K562 (cell line): ENCODE results near the gene UNC5B. TPM values are rescaled to one million over a fixed set of nuclear protein-coding genes. Genes with fewer than 3 reads are reported as not detected.
A peak's percentile ranks its signal among the peaks of the same experiment; 100 is the strongest.

Source experiments
- ARNT ChIP-seq, 2 experiments: fragments of 450-650 bp; IDR thresholded peaks; 2 replicates each; pipeline ENCODE4 v1.6.1; 2016; ENCODE audit warnings: mild to moderate bottlenecking in 1 of 2
- ATF1 ChIP-seq, 2 experiments: fragments of 450-650 bp in 1 of 2; IDR thresholded peaks; 2 replicates each; pipeline ENCODE4 v1.6.1; 2016; ENCODE audit warnings: missing compliant biosample characterization in 1 of 2, missing genetic modification characterization in 1 of 2
- CTBP1 ChIP-seq: fragments of 450-650 bp; IDR thresholded peaks from 2 replicates; pipeline ENCODE4 v1.6.1; 2016; ENCODE audit warnings: borderline replicate concordance
- KDM1A ChIP-seq, 2 experiments: fragments of 450-650 bp; IDR thresholded peaks; 2 replicates each; pipeline ENCODE4 v1.6.1; 2016; ENCODE audit warnings: mild to moderate bottlenecking in 2 of 2
- MYBL2 ChIP-seq, 2 experiments: fragments of 450-650 bp in 1 of 2; sonication (generic) in 1 of 2; formaldehyde crosslinking in 1 of 2; IDR thresholded peaks; 2 replicates each; pipeline versions ENCODE4 v1.6.1 to v1.8.1; 2017 to 2022; ENCODE audit warnings: borderline replicate concordance in 1 of 2, inconsistent platforms in 1 of 2, low read depth in 1 of 2, mild to moderate bottlenecking in 1 of 2, missing genetic modification reagents in 1 of 2, moderate library complexity in 1 of 2
- NFXL1 ChIP-seq: fragments of 450-650 bp; formaldehyde crosslinking; IDR thresholded peaks from 2 replicates; pipeline ENCODE4 v1.4.0; 2021; ENCODE audit warnings: mild to moderate bottlenecking
- NR2C2 ChIP-seq, 2 experiments: fragments of 200-800 bp in 1 of 2; sonication (Bioruptor generic) in 1 of 2; sonication (generic) in 1 of 2; formaldehyde crosslinking in 1 of 2; IDR thresholded peaks; 2 replicates each; pipeline versions ENCODE4 v1.6.1 to v1.8.0; 2016 to 2022; ENCODE audit warnings: mild to moderate bottlenecking in 1 of 2, missing compliant biosample characterization in 1 of 2, missing genetic modification characterization in 1 of 2, missing genetic modification reagents in 1 of 2
- PHF20 ChIP-seq: fragments of 450-650 bp; IDR thresholded peaks from 2 replicates; pipeline ENCODE4 v1.6.1; 2018; ENCODE audit not compliant: partially characterized antibody
- PHF8 ChIP-seq: fragments of 200-600 bp; sonication (generic); IDR thresholded peaks from 2 replicates; pipeline ENCODE4 v1.6.1; 2012; ENCODE audit warnings: mixed run types, mild to moderate bottlenecking, inconsistent platforms, low read length, moderate library complexity, borderline replicate concordance
- PPARD ChIP-seq: fragments of 250-450 bp; sonication (Bioruptor Pico); IDR thresholded peaks from 2 replicates; pipeline ENCODE4 v1.8.0; 2022; ENCODE audit warnings: inconsistent platforms, mild to moderate bottlenecking, moderate library complexity
- RAD21 ChIP-seq, 2 experiments: fragments of 250-450 bp in 1 of 2; fragments of 450-650 bp in 1 of 2; sonication (Bioruptor Pico) in 1 of 2; formaldehyde crosslinking in 1 of 2; IDR thresholded peaks in 1 of 2; conservative IDR thresholded peaks in 1 of 2; 2 replicates each; pipeline versions ENCODE4 v1.4.0 to v1.8.0; 2020 to 2022; ENCODE audit warnings: mild to moderate bottlenecking in 2 of 2, moderate library complexity in 1 of 2
- SIRT6 ChIP-seq: IDR thresholded peaks from one replicate; pipeline ENCODE4 v1.6.1; 2012; ENCODE audit warnings: low read depth, mild to moderate bottlenecking, control low read depth, inconsistent platforms, low read length, moderate library complexity
- polyA plus RNA-seq, 8 experiments: library from polyadenylated mRNA; depleted of rRNA in 4 of 8; stranded (reverse) in 5 of 8; unstranded in 3 of 8; fragments of >200 nt; fragmentation: Nextera tagmentation in 2 of 8; fragmentation: Illumina TruSeq in 1 of 8; extraction: Ambion mirVana in 2 of 8; extraction: Trizol in 1 of 8; gene quantifications; 2 replicates each; pipeline versions ENCODE4 v1.2.1 to v1.2.3, GENCODE V29; 2011 to 2014; ENCODE audit warnings: inconsistent platforms in 1 of 8, missing spikeins in 1 of 8
- total RNA-seq, 7 experiments: library from RNA; depleted of rRNA in 6 of 7; stranded (reverse); fragments of >200 nt in 6 of 7; fragmentation: Illumina TruSeq in 2 of 7; extraction: Trizol in 2 of 7; gene quantifications; 2 replicates each; pipeline versions ENCODE4 v1.2.1 to v1.2.3, GENCODE V29; 2011 to 2021; ENCODE audit warnings: low replicate concordance in 1 of 7
- TF ChIP-seq, protein P1 (sequence below): fragments of 250-450 bp; sonication (Bioruptor Pico); IDR thresholded peaks from 2 replicates; pipeline ENCODE4 v1.8.0; 2021; ENCODE audit warnings: moderate library complexity, mild to moderate bottlenecking, inconsistent platforms
- TF ChIP-seq, protein P2 (sequence below): fragments of 200-800 bp; sonication (Bioruptor generic); IDR thresholded peaks from 2 replicates; pipeline ENCODE4 v1.6.1; 2017; ENCODE audit warnings: missing genetic modification characterization, missing compliant biosample characterization
- TF ChIP-seq, protein P3 (sequence below), 2 experiments: IDR thresholded peaks; 2 replicates each; pipeline ENCODE4 v1.6.1; 2012; ENCODE audit warnings: improper control_type of control experiment in 2 of 2, low read depth in 2 of 2, low read length in 2 of 2, borderline replicate concordance in 1 of 2

The UNC5B gene
- total and polyA plus RNA-seq, 9 of the 15 experiments (the other 6 are each of a cell fraction or from before 2014, with no cell fraction given): 0.10 to 8.4 (median 2.1) TPM

DNA sequence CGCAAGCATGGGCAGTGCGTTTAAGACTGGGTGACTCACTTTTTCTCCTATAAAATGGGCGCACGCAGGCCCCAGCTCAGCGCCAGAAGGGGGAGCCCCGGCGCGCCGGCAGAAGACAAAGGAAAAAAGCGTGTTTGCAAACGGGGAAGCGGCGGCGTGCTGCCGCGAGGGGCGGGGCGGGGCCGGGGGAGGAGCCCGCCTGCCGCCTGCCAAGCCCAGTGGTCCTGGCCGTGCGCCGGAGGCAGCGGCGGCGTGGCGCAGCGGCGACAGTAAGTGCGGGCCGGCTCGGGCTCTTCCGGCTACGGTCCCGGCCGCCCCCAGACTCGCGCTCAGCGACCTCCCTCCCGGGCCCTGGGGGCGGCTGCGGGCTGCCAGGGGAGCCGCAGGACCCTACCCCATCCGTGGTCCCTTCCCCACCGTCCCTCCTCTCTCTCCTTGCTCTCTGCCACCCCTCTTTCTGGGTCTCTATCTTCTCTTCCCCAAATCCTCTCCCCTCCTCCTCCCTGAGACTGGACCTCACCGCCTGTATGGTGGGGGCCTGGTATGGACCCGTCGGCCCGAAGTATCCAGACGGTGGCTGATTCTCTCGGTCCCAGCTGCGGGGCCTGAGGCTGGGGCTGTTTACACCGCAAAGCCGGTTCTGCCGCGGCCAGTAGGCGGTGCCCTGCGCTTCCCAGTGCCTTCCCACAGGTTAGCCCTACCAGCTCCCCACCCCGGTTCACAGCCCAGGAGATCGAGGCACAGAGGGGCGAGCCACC is 106.9 kb downstream of the UNC5B start, which contains the start of gene SLC29A3 (continued):
- TF ChIP-seq PPARD (CRISPR knock-in tag) (no peak), RAD21 (CRISPR knock-in tag; conservative IDR thresholded peaks at IDR 0.05 in 1 of 2, IDR thresholded peaks at IDR 0.05 in 1 of 2) (peak; percentile 84 to 91), KDM1A (IDR thresholded peaks at IDR 0.05) (peak in 1 of 2 experiments; percentile 99; a peak in 3 of 4 replicates), ATF1 (CRISPR knock-in tag; IDR thresholded peaks at IDR 0.05) (no peak), ATF1 (tag; IDR thresholded peaks at IDR 0.05) (peak; percentile 55; the same call in 1 of the 2 replicates), NFXL1 (CRISPR knock-in tag) (no peak), SIRT6 (no peak), PHF8 (peak; percentile 84; the same call in 1 of the 2 replicates), NR2C2 (CRISPR knock-in tag; IDR thresholded peaks at IDR 0.05) (0 out of 2 replicates have a peak, but pooled peaks have one; percentile 42), NR2C2 (tag; IDR thresholded peaks at IDR 0.05) (0 out of 2 replicates have a peak, but pooled peaks have one; percentile 2), PHF20 (peak; percentile 89), MYBL2 (IDR thresholded peaks at IDR 0.05; ENCODE audit: low read depth) (no peak), MYBL2 (CRISPR knock-in tag; IDR thresholded peaks at IDR 0.05; ENCODE audit: borderline replicate concordance) (no peak), ARNT (IDR thresholded peaks at IDR 0.05) (no peak), CTBP1 (peak; percentile 74)
- TF ChIP-seq, protein P1, sequence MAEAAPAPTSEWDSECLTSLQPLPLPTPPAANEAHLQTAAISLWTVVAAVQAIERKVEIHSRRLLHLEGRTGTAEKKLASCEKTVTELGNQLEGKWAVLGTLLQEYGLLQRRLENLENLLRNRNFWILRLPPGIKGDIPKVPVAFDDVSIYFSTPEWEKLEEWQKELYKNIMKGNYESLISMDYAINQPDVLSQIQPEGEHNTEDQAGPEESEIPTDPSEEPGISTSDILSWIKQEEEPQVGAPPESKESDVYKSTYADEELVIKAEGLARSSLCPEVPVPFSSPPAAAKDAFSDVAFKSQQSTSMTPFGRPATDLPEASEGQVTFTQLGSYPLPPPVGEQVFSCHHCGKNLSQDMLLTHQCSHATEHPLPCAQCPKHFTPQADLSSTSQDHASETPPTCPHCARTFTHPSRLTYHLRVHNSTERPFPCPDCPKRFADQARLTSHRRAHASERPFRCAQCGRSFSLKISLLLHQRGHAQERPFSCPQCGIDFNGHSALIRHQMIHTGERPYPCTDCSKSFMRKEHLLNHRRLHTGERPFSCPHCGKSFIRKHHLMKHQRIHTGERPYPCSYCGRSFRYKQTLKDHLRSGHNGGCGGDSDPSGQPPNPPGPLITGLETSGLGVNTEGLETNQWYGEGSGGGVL (CRISPR knock-in tag): no peak
- TF ChIP-seq, protein P2, sequence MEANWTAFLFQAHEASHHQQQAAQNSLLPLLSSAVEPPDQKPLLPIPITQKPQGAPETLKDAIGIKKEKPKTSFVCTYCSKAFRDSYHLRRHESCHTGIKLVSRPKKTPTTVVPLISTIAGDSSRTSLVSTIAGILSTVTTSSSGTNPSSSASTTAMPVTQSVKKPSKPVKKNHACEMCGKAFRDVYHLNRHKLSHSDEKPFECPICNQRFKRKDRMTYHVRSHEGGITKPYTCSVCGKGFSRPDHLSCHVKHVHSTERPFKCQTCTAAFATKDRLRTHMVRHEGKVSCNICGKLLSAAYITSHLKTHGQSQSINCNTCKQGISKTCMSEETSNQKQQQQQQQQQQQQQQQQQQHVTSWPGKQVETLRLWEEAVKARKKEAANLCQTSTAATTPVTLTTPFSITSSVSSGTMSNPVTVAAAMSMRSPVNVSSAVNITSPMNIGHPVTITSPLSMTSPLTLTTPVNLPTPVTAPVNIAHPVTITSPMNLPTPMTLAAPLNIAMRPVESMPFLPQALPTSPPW (CRISPR knock-in tag): peak; percentile 90
- TF ChIP-seq, protein P3, sequence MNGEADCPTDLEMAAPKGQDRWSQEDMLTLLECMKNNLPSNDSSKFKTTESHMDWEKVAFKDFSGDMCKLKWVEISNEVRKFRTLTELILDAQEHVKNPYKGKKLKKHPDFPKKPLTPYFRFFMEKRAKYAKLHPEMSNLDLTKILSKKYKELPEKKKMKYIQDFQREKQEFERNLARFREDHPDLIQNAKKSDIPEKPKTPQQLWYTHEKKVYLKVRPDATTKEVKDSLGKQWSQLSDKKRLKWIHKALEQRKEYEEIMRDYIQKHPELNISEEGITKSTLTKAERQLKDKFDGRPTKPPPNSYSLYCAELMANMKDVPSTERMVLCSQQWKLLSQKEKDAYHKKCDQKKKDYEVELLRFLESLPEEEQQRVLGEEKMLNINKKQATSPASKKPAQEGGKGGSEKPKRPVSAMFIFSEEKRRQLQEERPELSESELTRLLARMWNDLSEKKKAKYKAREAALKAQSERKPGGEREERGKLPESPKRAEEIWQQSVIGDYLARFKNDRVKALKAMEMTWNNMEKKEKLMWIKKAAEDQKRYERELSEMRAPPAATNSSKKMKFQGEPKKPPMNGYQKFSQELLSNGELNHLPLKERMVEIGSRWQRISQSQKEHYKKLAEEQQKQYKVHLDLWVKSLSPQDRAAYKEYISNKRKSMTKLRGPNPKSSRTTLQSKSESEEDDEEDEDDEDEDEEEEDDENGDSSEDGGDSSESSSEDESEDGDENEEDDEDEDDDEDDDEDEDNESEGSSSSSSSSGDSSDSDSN (IDR thresholded peaks at IDR 0.05; ENCODE audit: borderline replicate concordance in 1 of 2, low read depth in 2 of 2, low read length in 2 of 2): peak; percentile 36 to 73; a peak in 3 of 4 replicates
